Astrocyte of the spinal cord (primary cell): Measurements from ENCODE around the gene STXBP2.
A peak's percentile ranks its signal among the peaks of the same experiment; 100 is the strongest.

Experiments
- DNase-seq: peaks from one replicate; pipeline ENCODE4 v3.0.0; 2011; ENCODE audit warnings: low read depth, low spot score
- H3K4me3 ChIP-seq: 2 replicates; pipeline ENCODE4 v1.5.1; 2011; ENCODE audit warnings: low read depth, mild to moderate bottlenecking, low read length, moderate library complexity
- CTCF ChIP-seq: IDR thresholded peaks from 2 replicates; pipeline ENCODE4 v1.5.1; 2012; ENCODE audit warnings: low read depth, mild to moderate bottlenecking, low read length, inconsistent platforms
- in situ Hi-C: cut with HindIII; loops from 2 replicates; pipeline ENCODE4 v1.10.0; 2017; ENCODE audit warnings: low sequenced_read_pairs

STXBP2 gene

GRCh38 chr19:7633698-7634097 is 3.2 kb upstream of the STXBP2 start, which contains the start of gene PCP2:
Gene PCP2, minus strand, starts transcription at chr19:7633719. Its CDS starts 262 bp downstream, at chr19:7633457.
- no peak for DNase-seq
- no peak for TF ChIP-seq CTCF
- no peak within 1 kb of the TSS for H3K4me3 ChIP-seq
- in situ Hi-C loops = no loop called here

GRCh38 chr19:7635670-7636069 is 1.2 kb upstream of the STXBP2 start:
- no peak for TF ChIP-seq CTCF
- in situ Hi-C loops = no loop called here
- no peak overlapping the region for H3K4me3 ChIP-seq
- no peak for DNase-seq

- in situ Hi-C loops = no loop called here
- peak overlapping the region; percentile 18 for H3K4me3 ChIP-seq
- no peak for DNase-seq
- no peak for TF ChIP-seq CTCF
These were observed 606 bp upstream of the STXBP2 start for GRCh38 chr19:7636317-7636690.

- in situ Hi-C loops = no loop called here
- no peak for TF ChIP-seq CTCF
- no peak for DNase-seq
- peak overlapping the region; percentile 29 for H3K4me3 ChIP-seq
These were observed 705 bp downstream of the STXBP2 start for GRCh38 chr19:7637374-7638256.

- no peak overlapping the region for H3K4me3 ChIP-seq
- no peak for TF ChIP-seq CTCF
- in situ Hi-C loops = no loop called here
- DNase-seq = no peak
These were observed 2.0 kb downstream of the STXBP2 start for GRCh38 chr19:7638802-7639465.

GRCh38 chr19:7639863-7640348 is 3.0 kb downstream of the STXBP2 start:
- DNase-seq = no peak
- no peak for TF ChIP-seq CTCF
- in situ Hi-C loops = no loop called here

More at GRCh38 chr19:7639863-7640348, 3.0 kb downstream of the STXBP2 start:
- H3K4me3 ChIP-seq = no peak overlapping the region
